ENCODE measurements around the gene WDR70. TPM values are rescaled to one million over a fixed set of nuclear protein-coding genes. Genes with fewer than 3 reads are reported as not detected.
A peak's percentile ranks its signal among the peaks of the same experiment; 100 is the strongest.

WDR70 gene
- total RNA-seq, 4 donors from 2014 or later: 25.3 to 122 (median 48.8) TPM

DNA sequence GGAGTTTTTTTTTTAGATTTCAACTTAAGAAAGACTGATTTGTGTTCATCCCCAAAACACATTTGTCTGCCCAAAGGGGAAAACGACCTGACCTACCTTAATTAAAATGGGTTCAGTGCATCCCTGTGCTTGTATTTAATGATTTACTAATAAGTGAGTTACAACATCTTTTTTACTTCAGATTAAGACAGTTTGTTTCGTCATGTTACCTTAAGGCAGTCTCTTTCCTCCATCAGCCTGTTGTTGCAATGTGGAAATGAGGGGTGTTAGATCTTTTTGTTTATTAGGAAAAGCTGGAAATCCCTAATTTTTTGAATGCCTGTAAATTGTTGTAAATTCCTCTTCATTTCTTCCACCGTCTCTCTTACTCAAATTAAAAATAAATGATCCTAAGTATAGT is 283.2 kb downstream of the WDR70 start:
- intact Hi-C loops (cut with DNase I; ENCODE audit: low total_unique reads): no loop called here
- no peaks in the 10 kb centered on the region for H3K36me3 ChIP-seq
- H3K27ac ChIP-seq: no peak overlapping the region
- no peaks in the 10 kb centered on the region for H3K27me3 ChIP-seq
- H3K4me3 ChIP-seq: no peak overlapping the region
- no peaks in the 10 kb centered on the region for H3K9me3 ChIP-seq
- TF ChIP-seq POLR2A (IDR thresholded peaks at IDR 0.05) (no peak), CTCF (IDR thresholded peaks at IDR 0.05) (no peak)
- H3K4me1 ChIP-seq: no peaks in the 10 kb centered on the region
- DNase-seq: no peak

DNA sequence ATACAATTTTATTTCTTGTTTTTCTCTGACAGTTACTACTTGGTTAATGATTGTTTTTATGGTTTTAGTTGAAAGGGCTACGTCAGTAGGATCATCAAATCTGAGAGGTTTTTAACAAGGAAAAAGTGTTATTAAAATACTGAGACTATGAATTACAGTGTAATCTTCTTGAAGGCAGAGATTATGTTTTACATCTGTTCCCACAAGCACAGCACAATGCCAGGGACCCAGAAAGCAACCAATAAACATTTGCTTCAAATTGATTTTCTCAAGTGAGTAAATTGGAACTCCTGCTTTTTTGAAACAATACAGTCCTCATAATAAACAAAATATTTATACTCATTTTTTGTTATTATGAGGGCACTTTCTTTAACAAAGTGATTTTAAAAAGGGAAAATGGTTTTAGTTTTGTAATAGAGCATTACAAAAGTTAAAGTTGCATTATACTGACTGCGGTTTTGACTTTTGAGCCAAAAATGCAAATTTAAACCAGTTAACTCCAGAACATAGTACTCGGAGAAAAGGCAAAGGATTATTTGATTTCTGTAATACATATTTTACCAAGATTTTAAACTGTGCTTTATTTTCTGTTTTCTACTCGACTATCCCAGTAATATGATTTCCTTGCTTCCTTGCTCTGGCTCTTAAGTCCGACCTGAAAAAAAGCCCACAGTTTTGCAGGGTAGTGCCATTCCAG is 283.8 kb downstream of the WDR70 start:
- Histone ChIP-seq H3K4me3 (no peak overlapping the region), H3K27ac (peak overlapping the region in 1 of 2 donors; percentile 8), H3K4me1 (no peaks in the 10 kb centered on the region), H3K27me3 (no peaks in the 10 kb centered on the region), H3K9me3 (no peaks in the 10 kb centered on the region), H3K36me3 (no peaks in the 10 kb centered on the region)
- TF ChIP-seq POLR2A (IDR thresholded peaks at IDR 0.05) (no peak), CTCF (IDR thresholded peaks at IDR 0.05) (no peak)
- no peak for DNase-seq
- intact Hi-C loops (cut with DNase I; ENCODE audit: low total_unique reads): no loop called here

GRCh38 chr5:37663538-37663937 is 284.4 kb downstream of the WDR70 start:
- TF ChIP-seq CTCF (IDR thresholded peaks at IDR 0.05) (no peak), POLR2A (IDR thresholded peaks at IDR 0.05) (no peak)

DNA sequence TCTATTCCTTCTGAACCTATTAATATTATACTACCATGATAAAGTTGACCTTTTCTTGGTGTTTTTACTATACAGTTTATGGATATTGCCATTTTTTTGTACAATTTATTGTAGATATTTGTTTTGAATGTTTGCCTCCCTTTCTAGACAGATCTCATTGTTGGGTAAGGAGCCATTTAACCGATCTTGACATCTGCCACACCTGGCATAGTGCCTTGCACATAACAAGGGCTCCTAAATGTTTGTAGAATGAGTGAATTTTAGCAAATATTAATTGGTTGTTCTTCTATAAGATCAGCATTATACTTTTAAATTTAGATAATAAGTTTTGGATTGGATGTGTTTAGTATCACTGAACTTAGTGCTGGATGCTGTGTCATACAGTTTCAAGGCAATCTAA is 285.4 kb downstream of the WDR70 start:
- H3K36me3 ChIP-seq: no peaks in the 10 kb centered on the region
- no peak for TF ChIP-seq POLR2A (IDR thresholded peaks at IDR 0.05)
- no peak for TF ChIP-seq CTCF (IDR thresholded peaks at IDR 0.05)
- intact Hi-C loops (cut with DNase I; ENCODE audit: low total_unique reads): no loop called here
- no peak overlapping the region for H3K27ac ChIP-seq
- H3K27me3 ChIP-seq: no peaks in the 10 kb centered on the region
- H3K4me3 ChIP-seq: no peak overlapping the region
- DNase-seq: no peak
- H3K9me3 ChIP-seq: no peaks in the 10 kb centered on the region
- H3K4me1 ChIP-seq: peaks cover 0 to 6% of the 10 kb centered on the region in 2 donors

More at GRCh38 chr5:37663538-37663937, 284.4 kb downstream of the WDR70 start:
- Histone ChIP-seq H3K4me3 (no peak overlapping the region), H3K27ac (peak overlapping the region in 1 of 2 donors; percentile 8), H3K27me3 (no peaks in the 10 kb centered on the region), H3K9me3 (no peaks in the 10 kb centered on the region), H3K4me1 (peaks cover 0 to 4% of the 10 kb centered on the region in 2 donors), H3K36me3 (no peaks in the 10 kb centered on the region)
- DNase-seq: no peak
- intact Hi-C loops (cut with DNase I; ENCODE audit: low total_unique reads): no loop called here

- no peak for TF ChIP-seq POLR2A (IDR thresholded peaks at IDR 0.05)
- no peak for TF ChIP-seq CTCF (IDR thresholded peaks at IDR 0.05)
- H3K27ac ChIP-seq: no peak overlapping the region
- no peak overlapping the region for H3K4me3 ChIP-seq
- H3K27me3 ChIP-seq: no peaks in the 10 kb centered on the region
- intact Hi-C loops (cut with DNase I; ENCODE audit: low total_unique reads): no loop called here
- no peaks in the 10 kb centered on the region for H3K36me3 ChIP-seq
- H3K4me1 ChIP-seq: peaks cover 0 to 6% of the 10 kb centered on the region in 2 donors
- DNase-seq: no peak
- H3K9me3 ChIP-seq: no peaks in the 10 kb centered on the region
Measured at GRCh38 chr5:37665272-37665671, 286.2 kb downstream of the WDR70 start.

Measured in uterus (tissue), 4 donors.